Measurements from ENCODE around the gene SLC9A9.

SLC9A9 gene

DNA sequence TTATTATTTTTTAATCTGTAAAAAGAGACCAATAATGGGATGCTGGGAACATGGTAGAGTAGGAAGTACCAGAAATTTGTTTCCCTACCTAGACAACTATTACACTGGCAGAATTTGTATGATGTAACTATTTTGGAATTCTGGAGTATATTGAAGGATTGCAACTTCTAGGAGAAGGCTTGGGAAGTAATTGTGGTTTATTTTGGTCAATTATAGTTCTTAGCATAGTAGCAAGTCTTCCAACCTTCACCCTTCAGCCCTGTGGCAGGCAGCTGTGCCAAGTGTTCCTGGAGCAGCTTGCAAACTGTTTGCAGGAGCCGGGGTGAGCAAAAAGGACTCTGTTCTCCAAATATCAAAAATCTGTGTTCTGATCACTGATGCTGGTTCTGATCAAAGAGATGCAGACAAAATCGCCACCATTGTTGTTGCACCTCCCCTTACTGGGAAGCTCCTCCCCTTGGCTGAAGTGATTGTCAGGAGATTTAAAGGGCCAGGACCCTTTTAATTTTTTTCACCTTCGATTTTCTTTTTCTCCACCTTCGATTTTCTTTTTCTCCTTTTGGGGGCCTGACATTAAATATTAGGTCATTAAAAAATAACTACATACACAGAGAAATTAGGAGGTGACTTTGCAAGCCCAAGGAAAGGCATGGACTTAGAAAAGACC, 363.3 kb downstream of the SLC9A9 start:
- DNase-seq, result no peak

DNA sequence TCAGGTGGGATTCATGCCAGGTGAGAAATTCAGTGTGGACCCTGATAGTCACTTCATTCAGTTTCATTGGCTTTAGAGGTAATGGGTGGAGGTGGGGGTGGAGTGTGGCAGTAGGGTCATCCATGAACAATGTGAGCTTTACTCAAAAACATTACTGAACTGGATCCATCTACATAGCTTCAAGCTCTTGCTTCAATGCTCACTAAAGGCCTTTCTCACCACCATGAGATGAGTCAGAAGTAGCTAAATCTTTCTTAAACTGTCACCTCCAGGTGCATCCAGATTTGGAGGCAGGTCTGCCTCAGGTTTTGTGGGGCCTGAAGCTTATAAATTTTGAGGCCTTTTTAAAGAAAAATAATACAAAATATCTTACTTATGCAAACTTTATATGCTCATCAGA, 365.1 kb downstream of the SLC9A9 start:
- no peak for DNase-seq

DNA sequence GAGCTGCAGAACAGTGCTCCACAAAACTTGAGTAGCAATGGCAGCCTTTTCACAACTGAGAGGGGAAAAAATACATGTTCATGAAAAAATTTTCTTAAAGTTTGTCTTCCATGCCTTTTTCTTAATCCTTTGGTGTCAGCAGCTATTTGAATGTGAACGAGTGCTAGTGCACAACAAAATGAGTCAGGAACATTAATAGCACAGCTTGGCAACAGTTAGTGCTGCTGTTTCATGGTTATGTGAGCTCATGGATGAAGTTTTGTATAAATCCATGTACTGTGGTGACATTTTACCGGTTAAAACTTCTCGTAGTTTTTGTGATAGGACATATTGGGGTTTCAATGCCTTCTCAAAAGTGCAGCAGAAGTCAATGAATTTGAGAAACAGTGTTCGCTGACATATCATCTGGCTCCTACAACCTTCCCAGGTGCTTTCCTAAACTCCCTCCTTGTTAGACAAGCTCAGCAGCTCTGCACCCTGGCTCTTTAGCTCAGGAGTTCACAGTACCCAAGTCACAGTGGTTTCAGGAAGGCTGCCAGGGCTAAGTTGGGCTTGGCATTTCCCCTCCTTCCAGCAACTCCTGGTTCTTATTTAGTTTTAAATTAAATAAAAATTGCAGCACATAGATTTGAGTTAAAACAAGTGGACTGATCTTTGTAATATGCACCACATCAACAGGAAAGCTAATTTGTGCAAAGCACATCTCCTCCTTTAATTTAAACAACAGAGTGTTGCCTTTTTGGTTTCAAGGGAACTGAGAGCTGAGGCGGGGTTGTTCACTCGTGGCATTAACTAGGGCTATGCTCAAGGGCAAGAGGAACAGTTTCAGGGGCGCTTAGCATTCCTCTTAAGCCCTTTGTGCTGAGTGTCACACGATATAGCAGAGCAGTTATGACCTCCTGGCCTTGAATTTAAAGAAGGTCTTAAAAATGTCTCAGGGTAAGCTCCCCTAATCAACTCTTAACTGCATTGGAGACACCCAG, 365.9 kb downstream of the SLC9A9 start:
- no peak for DNase-seq

DNA sequence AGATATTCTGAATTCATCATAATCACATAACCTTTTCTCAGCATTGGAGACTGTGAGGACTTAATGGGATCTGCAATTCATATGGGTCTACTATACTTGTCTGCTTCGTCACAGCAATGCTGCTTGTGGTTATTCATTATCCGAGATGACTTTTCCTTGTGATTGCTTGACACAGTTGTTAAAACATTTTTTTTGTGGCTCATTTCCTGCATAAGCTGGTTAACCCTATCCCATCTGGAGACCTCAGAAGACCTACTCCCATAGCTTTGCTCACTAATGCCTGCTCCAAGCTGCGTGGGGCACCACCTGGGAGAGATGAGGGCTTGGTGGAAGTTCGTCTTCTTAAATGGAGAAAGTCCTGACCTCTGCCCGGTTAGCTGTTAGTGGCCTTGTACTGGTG, 367.9 kb downstream of the SLC9A9 start:
- DNase-seq, result no peak

DNA sequence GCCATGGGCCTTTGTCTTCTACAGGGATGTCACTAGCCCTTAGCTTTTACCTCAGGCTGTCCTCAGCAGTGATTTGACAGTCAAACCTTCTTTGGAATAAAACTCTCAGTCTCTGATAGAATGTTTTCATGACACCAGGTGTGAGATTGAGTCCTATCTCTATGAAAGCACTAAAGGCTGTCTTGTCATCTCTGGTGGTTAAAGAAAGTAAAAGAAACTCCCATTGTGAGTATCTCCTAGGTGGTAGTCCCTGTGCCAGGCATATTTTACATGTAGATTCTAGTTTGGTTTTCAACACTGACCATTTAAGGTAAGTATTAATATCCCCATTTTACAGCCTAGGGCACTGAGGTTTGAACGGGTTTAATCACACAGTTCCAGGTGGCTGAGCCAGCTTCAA, 368.5 kb downstream of the SLC9A9 start:
- no peak for DNase-seq

DNA sequence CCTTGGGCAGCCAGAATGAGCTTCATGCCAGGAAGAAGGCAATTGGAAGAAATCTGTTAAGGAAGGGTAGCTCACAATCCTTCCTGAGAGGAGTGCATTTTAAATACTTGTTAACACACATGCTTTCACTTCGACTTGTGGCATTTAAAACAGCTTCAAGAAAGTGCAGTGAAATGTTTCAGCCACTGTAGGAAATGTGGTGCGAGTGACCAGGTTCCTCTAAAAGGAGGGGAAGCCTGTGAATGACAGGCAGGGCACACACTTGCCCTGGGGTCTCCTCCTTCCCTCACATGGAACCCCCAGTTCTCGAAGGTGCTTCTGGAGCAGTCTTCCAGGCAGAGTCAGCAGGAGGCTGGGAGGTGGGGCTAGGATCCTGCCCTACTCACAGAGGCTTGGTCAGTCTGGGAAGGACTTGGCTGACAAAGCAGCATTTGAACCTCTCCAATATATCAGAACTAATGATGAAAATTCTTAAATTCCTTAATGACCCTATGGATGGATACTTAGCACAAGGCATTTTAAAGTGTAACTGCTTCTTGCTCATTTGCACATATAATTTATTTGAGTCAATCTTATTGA, 370.1 kb downstream of the SLC9A9 start:
- no peak for DNase-seq

DNA sequence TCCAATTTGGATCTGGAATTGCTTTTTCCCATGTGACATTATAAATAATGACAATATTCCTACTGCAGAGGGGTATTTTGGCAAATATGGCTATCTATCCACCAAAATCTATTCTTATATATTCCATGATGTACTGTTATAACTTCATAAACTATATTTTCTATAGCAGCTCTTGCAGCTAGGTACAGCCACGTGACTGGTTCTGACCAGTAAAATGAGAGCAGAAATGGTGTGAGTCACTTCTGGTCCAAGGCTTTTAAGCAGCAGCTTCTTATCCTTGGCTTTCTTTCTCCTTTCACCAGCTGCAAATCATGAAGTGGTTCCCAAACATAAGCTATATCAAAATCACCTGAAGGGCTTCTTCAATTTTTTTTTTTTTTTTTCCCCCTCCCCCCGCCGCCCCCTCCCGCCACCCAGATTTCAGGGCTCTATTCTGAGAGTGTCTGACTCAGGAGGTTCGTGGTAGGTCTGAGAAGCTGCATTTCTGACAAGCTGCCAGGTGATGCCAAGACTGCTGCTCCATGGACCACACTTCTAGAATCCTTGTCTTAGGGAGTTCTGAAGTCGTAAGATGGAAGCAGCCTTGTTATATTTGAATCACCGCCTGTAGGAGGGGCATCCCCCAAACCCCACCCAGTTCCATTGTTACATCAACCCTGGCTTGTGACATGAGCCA, 371.2 kb downstream of the SLC9A9 start:
- DNase-seq, result no peak

DNA sequence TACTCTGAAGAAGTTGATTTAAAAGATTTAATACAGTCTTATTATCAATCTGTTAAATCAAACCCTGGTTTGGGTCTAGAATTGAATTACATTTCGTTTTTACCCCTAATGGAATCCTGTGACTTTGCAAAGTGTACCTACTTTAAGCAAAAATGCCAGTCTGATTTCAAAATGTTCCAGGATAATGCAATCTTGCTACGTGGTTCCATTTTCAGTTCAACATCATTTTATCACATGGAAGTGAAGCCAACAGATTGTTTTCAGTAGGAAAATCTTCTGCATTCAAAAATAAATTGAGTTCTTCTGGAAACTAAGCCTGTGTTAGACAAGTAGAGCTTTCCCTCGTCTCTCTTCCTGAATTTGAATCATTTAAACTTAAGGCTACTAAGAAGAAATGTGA, 372.3 kb downstream of the SLC9A9 start:
- DNase-seq, result no peak

DNA sequence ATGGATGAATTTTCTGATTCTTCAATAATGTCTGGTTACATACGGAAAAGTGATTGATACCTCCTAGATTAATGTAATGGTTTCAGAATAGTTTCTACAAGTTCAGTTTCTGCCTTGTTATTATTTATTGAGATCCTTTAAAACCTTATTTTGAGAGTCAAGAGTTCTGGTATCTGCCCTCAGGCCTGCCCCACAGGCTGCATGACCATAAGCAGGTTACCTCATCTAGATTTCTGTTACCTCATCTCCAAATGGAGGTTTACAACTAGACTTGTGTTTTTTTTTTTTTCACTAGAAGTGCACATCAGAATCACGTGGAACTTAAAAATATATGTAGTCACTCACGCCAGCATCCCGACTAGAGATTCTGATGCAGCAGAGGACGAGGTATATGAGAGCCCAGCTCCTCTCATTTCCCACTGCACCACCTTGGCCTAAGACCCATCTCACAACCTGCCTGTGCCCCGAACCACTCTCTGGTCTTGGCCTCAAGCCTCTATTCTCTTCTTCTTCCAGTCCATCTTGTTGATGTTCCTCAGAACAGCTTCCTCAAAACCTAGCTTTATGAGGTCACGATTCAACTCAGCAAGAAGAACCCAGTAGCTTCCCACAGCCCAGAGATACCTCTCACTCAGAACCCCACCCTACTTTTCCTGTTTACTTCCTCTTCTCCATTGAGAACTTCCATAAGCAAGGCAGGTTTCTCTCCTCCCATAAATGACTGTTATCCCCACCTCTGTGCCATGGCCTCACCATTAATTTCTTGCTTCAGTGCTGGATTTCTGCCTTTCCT, 375.3 kb downstream of the SLC9A9 start:
- no peak for DNase-seq

DNA sequence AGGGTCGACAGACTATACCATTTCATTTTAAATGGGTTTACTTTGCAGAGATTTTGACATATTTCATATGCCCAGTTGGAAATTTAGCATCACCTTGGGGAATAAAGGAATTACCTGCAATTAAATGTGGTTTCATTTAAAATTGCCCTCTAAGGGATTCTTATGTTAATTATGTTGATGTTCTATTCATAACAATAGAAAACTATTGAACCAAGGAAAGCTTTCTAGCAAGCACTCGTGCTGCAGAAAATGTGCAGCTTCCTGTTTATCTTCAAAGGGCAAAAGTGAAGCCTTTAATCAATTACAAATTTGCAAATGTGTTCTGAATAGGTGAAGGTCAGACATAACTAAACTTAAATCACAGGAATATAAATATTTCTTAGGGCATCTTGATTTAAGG, 376.6 kb downstream of the SLC9A9 start:
- no peak for DNase-seq

DNA sequence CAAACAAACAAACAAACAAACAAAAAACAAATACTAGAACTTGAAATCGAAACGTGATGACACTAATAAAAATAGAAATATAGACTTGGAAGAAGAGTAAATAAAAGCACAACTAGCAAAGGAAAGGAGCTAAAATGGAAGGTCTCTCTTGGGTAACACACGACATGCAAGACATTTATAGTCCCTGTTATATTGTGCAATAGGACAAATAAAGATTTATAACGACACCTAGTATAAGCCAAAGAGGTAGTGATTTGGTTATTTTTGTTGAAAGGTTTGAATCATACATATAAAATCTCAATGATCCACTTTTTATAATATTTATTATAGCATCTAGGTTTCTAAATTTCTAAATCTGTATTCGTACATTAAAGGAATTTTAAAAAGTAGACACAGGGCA, 379.1 kb downstream of the SLC9A9 start:
- no peak for DNase-seq

DNA sequence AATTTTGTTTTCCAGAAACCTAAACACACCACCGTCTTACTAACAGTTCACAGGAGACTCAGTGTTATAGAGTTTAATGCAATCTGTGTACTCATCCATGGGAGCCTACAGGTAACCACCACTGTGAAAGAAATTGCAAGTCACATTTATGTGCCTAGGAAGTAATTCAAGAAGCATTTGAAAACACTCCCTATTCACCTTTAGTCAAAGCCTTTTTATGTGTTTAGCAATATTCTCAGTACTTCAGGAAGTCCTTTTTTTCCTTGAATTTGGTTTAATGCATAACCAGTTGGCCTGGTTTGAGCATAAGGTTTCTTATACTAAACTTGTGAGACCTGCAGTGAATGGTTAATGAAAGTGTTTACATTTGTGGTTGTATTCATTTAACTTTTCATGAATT, 382.6 kb downstream of the SLC9A9 start:
- DNase-seq, result no peak

DNA sequence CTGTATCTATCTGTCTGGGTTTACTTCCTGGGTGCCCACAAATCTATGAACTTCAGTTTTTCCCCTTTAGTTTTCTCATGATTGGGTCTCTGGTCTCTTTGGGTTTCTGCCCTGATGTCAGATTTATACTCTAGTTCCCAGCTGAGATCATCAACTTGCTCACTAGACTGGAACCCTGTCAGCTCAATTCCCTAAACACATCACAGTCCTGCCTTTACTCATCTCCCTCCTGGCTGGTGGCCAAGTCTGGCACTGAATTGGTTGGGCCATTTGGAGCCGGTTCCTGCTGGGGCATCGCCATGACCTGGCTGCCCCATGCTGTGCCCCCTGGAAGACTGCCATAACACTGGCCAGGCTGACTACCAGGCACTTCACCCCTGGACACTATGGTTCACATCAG, 383.4 kb downstream of the SLC9A9 start:
- DNase-seq, result no peak

DNA sequence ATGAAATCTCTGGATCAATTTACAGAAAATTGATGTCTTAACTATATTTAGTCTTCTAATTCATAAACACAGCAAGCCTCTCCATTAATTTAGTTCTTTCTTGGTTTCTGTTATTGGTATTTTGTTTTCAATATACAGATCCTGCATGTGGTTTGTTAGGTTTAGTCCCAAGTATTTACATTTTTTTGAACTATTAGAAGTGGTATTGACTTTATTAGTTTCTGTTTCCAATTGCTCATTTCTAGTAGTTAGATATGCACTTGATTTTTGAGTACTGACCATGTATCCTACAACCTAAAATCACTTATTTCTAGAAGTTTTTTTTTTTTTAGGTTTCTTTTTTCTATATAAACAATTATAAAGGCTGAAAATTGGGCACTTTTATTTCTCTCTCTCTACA, 392.8 kb downstream of the SLC9A9 start:
- no peak for DNase-seq

DNA sequence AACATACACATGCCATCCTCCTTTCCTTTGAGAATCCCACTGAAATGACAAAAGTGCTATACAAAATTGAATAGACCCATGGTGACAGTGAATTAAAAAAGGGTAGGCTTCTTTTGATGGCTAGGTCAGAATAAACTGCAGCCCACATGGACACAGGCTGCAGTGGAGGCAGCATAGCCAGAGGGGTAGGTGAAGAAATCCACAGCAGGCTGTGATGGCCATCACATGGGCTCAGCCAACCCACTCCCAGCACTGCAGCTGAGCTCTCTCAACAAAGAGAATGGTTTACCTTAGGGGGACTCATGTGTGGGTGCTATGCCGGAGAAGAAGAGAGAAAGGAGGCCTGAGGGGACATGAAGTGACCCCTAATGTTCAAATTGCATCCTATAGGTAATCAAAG, 397.6 kb downstream of the SLC9A9 start:
- DNase-seq, result no peak

DNA sequence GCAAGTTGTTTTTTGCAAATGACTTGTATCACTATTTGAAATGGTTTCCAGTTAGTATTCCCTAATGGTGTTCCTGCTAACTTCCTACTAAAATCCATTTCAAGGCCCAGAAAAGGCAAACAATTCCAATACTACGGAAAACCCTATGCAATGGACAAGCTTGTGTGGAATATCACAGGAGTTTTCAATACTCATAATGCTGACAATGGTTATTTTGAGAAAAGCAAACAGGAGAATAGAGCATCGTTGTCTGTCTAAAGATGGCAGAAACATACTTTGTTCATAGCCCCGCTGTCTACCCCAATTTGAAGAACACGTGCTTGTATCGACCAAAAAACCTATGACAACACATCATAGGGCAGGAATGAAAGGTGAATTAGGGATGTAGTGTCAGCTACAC, 400.8 kb downstream of the SLC9A9 start:
- no peak for DNase-seq

DNA sequence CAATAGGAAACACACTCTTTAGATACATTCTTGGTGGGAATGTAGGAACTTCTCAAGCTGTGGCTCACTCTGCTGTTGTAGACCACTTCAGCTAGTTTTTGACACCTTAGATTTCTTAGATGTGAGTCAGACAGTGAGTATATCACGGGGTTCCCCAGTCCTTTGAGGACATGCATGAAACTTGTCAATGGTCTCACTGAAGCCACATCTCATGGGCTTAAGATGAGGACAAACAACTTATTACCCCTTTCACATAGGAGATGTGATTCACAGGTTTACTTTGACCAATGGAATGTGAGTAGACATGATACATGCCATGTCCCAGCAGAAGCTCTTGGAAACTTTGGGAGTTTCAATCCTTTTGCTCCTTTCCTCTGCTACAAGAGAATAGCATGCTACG, 403.1 kb downstream of the SLC9A9 start:
- DNase-seq, result no peak

DNA sequence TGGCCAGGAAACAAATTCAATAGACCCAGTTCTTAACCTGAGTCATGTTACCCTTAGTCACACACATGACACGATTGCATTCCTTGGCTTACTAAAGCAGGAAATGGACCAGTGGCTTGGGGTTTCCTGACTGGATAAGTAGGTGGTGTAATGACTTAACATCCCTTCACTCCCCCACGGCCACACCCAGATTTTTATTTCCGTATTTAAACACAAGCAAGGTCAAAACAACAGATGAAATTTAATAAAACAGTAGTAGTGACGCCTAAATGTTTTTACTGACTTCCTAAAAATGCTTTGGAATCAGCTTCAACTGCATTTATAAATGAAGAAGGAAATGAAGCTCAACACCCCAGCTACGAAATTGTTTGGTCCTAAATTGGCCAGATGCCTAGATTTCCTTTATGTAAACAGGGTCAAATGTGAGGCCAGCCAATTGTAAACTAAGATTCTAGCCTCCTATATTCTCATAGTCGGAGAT, 404.4 kb downstream of the SLC9A9 start:
- peak in 1 of 2 experiments; percentile 8 for DNase-seq

DNA sequence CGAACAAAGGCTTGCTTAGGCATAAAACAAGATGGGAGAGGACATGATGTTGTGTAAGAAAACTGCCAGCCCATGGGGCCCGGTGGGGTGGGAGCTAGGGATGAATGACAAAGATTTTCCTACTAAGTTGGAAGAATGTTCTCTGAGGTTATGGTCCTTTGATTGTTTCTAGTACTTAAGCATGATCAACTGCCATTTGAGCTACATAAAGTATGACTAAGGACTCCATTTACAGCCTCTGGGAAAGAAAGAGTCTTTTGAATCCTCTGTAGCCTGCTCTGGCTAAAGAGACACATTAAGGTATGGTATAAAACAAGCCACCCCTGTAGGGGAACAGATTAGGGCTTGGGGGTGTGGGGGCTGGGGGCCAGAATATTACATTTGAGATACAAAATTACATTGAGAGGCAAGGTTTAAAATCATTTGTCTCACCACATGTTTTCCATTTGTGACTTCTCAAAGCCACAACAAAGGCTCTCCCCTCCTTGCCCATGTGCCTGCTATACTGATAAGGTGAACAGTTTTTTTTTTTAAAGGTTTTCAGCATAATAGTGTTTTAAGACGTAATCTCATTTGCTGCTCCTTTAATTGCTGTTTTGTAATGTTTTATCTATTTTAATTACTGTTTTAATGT, 405.3 kb downstream of the SLC9A9 start:
- no peak for DNase-seq

DNA sequence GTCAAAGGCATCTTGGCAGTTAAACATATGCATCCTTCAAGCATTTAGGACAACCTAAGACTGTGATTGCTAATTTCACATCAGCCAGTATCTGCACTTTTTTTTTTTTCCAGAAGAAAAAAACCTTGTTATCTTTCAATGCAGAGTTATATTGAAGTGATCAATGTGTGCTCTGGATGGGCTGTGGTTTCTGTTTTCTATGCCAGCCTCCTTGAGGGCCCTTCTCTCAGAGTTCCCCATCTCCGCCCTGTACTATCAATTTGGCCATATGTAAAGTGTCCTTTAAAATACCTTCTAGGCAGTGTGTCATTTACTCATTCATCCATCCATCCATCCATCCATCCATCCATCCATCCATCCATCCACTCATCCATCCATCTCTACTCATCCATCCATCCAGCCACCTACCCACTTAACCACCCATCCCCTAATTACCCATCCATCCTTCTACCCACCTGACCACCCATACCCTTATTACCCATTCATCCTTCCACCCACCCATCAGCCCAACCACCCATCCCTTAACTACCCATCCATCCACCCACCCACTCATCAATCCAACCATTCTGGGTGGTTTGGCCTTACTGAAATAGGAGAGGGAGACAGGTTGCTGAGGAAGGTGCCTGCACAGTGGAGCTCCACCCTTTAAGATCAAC, 406.6 kb downstream of the SLC9A9 start:
- no peak for DNase-seq

DNA sequence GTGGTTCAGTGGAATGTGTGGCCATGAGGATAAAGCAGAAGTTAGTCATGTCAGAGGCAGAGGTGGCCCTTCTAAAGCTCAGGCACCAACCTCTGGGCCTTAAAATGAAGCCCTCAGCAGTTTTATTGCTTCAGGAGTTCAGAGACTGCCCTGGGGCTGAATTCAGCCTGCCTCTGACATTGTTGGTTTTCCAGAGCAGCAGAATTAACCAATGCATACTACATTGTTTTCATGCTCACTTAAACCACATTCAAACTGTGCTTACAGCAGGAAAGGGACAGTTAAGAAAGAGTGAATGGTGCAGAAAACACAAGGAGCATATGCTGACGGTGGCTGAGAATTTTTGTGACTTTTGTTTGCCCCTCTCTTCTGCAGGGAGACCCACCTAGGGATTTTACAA, 408.5 kb downstream of the SLC9A9 start:
- no peak for DNase-seq

Measured in activated CD4-positive, alpha-beta T cell treated with anti-CD3 and anti-CD28 coated beads, Interleukin-2, amount 50 U/mL, for 4 hours (primary cell).